ENCODE data around the gene UFC1. TPM values are rescaled to one million over a fixed set of nuclear protein-coding genes. Genes with fewer than 3 reads are reported as not detected.

UFC1 gene
- total and polyA plus RNA-seq, 2 experiments from 2014 or later = 57.5 to 77.0 TPM

DNA sequence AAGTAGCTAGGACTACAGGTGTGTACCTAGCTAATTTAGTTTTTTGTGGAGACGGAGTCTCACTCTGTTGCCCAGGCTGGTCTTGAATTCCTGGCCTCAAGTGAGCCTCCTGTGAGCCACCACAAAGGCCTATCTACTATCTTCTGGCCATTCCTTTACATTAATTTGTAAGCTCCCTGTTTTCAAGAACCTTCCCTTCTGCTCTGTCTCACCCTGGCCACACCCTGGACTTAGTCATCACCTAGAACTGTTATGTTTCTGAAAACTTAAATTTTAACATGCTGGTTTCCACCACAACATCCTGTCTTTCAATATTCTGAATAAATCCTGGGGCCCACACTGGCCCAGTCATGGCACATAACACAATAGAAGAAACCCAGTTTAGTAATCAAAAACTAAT is 28.4 kb downstream of the UFC1 start:
- Histone ChIP-seq H2AFZ (no peak overlapping the region), H4K20me1 (replicated peaks; ENCODE audit: insufficient read depth) (no peaks in the 10 kb centered on the region), H3K4me1 (ENCODE audit: insufficient read depth) (peaks cover 9% of the 10 kb centered on the region; the same call in 1 of the 2 replicates), H3K4me2 (no peak overlapping the region), H3K27ac (ENCODE audit: low read depth) (no peak overlapping the region), H3K9me2 (ENCODE audit: insufficient read depth) (no peaks in the 10 kb centered on the region), H3K27me3 (ENCODE audit: insufficient read depth) (no peaks in the 10 kb centered on the region), H3K36me3 (ENCODE audit: insufficient read depth) (no peaks in the 10 kb centered on the region), H3K79me2 (replicated peaks; ENCODE audit: insufficient read depth) (no peaks in the 10 kb centered on the region), H3F3A (replicated peaks; ENCODE audit: low read depth) (no peaks in the 10 kb centered on the region), H3K4me3 (no peak overlapping the region)
- H3K4me1 Mint-ChIP-seq = peaks cover 12% of the 10 kb centered on the region
- no peak for DNase-seq (ENCODE audit: low spot score)
- no peak overlapping the region for H3K27ac Mint-ChIP-seq
- no peaks in the 10 kb centered on the region for H3K9me3 Mint-ChIP-seq
- H3K4me3 Mint-ChIP-seq = no peak overlapping the region
- ATAC-seq = no peak
- TF ChIP-seq EZH2phosphoT487 (IDR thresholded peaks at IDR 0.05; ENCODE audit: unreplicated experiment) (no peak), ZNF114 (CRISPR knock-in tag; IDR thresholded peaks at IDR 0.05) (no peak), STAT1 (IDR thresholded peaks at IDR 0.05; ENCODE audit: unreplicated experiment) (no peak), ZNF331 (CRISPR knock-in tag; IDR thresholded peaks at IDR 0.05; ENCODE audit: low read depth) (no peak), JUNB (IDR thresholded peaks at IDR 0.05; ENCODE audit: unreplicated experiment) (no peak), POLR2AphosphoS5 (IDR thresholded peaks at IDR 0.05; ENCODE audit: low read depth) (no peak), CREB1 (CRISPR knock-in tag; IDR thresholded peaks at IDR 0.05; ENCODE audit: low read depth) (no peak), EZH2 (IDR thresholded peaks at IDR 0.05; ENCODE audit: low read depth, unreplicated experiment) (no peak), NANOG (IDR thresholded peaks at IDR 0.05; ENCODE audit: borderline replicate concordance) (no peak)
- TF ChIP-seq, protein P1, sequence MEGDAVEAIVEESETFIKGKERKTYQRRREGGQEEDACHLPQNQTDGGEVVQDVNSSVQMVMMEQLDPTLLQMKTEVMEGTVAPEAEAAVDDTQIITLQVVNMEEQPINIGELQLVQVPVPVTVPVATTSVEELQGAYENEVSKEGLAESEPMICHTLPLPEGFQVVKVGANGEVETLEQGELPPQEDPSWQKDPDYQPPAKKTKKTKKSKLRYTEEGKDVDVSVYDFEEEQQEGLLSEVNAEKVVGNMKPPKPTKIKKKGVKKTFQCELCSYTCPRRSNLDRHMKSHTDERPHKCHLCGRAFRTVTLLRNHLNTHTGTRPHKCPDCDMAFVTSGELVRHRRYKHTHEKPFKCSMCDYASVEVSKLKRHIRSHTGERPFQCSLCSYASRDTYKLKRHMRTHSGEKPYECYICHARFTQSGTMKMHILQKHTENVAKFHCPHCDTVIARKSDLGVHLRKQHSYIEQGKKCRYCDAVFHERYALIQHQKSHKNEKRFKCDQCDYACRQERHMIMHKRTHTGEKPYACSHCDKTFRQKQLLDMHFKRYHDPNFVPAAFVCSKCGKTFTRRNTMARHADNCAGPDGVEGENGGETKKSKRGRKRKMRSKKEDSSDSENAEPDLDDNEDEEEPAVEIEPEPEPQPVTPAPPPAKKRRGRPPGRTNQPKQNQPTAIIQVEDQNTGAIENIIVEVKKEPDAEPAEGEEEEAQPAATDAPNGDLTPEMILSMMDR (conservative IDR thresholded peaks at IDR 0.05; ENCODE audit: low read depth in 2 of 2) = no peak
- TF ChIP-seq, protein P2, sequence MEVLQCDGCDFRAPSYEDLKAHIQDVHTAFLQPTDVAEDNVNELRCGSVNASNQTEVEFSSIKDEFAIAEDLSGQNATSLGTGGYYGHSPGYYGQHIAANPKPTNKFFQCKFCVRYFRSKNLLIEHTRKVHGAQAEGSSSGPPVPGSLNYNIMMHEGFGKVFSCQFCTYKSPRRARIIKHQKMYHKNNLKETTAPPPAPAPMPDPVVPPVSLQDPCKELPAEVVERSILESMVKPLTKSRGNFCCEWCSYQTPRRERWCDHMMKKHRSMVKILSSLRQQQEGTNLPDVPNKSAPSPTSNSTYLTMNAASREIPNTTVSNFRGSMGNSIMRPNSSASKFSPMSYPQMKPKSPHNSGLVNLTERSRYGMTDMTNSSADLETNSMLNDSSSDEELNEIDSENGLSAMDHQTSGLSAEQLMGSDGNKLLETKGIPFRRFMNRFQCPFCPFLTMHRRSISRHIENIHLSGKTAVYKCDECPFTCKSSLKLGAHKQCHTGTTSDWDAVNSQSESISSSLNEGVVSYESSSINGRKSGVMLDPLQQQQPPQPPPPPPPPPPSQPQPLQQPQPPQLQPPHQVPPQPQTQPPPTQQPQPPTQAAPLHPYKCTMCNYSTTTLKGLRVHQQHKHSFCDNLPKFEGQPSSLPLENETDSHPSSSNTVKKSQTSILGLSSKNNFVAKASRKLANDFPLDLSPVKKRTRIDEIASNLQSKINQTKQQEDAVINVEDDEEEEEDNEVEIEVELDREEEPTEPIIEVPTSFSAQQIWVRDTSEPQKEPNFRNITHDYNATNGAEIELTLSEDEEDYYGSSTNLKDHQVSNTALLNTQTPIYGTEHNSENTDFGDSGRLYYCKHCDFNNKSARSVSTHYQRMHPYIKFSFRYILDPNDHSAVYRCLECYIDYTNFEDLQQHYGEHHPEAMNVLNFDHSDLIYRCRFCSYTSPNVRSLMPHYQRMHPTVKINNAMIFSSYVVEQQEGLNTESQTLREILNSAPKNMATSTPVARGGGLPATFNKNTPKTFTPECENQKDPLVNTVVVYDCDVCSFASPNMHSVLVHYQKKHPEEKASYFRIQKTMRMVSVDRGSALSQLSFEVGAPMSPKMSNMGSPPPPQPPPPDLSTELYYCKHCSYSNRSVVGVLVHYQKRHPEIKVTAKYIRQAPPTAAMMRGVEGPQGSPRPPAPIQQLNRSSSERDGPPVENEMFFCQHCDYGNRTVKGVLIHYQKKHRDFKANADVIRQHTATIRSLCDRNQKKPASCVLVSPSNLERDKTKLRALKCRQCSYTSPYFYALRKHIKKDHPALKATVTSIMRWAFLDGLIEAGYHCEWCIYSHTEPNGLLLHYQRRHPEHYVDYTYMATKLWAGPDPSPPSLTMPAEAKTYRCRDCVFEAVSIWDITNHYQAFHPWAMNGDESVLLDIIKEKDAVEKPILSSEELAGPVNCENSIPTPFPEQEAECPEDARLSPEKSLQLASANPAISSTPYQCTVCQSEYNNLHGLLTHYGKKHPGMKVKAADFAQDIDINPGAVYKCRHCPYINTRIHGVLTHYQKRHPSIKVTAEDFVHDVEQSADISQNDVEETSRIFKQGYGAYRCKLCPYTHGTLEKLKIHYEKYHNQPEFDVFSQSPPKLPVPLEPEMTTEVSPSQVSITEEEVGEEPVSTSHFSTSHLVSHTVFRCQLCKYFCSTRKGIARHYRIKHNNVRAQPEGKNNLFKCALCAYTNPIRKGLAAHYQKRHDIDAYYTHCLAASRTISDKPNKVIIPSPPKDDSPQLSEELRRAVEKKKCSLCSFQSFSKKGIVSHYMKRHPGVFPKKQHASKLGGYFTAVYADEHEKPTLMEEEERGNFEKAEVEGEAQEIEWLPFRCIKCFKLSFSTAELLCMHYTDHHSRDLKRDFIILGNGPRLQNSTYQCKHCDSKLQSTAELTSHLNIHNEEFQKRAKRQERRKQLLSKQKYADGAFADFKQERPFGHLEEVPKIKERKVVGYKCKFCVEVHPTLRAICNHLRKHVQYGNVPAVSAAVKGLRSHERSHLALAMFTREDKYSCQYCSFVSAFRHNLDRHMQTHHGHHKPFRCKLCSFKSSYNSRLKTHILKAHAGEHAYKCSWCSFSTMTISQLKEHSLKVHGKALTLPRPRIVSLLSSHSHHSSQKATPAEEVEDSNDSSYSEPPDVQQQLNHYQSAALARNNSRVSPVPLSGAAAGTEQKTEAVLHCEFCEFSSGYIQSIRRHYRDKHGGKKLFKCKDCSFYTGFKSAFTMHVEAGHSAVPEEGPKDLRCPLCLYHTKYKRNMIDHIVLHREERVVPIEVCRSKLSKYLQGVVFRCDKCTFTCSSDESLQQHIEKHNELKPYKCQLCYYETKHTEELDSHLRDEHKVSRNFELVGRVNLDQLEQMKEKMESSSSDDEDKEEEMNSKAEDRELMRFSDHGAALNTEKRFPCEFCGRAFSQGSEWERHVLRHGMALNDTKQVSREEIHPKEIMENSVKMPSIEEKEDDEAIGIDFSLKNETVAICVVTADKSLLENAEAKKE (CRISPR knock-in tag; IDR thresholded peaks at IDR 0.05) = no peak
- TF ChIP-seq, protein P3, sequence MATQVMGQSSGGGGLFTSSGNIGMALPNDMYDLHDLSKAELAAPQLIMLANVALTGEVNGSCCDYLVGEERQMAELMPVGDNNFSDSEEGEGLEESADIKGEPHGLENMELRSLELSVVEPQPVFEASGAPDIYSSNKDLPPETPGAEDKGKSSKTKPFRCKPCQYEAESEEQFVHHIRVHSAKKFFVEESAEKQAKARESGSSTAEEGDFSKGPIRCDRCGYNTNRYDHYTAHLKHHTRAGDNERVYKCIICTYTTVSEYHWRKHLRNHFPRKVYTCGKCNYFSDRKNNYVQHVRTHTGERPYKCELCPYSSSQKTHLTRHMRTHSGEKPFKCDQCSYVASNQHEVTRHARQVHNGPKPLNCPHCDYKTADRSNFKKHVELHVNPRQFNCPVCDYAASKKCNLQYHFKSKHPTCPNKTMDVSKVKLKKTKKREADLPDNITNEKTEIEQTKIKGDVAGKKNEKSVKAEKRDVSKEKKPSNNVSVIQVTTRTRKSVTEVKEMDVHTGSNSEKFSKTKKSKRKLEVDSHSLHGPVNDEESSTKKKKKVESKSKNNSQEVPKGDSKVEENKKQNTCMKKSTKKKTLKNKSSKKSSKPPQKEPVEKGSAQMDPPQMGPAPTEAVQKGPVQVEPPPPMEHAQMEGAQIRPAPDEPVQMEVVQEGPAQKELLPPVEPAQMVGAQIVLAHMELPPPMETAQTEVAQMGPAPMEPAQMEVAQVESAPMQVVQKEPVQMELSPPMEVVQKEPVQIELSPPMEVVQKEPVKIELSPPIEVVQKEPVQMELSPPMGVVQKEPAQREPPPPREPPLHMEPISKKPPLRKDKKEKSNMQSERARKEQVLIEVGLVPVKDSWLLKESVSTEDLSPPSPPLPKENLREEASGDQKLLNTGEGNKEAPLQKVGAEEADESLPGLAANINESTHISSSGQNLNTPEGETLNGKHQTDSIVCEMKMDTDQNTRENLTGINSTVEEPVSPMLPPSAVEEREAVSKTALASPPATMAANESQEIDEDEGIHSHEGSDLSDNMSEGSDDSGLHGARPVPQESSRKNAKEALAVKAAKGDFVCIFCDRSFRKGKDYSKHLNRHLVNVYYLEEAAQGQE (IDR thresholded peaks at IDR 0.05; ENCODE audit: unreplicated experiment) = no peak
- TF ChIP-seq, protein P4, sequence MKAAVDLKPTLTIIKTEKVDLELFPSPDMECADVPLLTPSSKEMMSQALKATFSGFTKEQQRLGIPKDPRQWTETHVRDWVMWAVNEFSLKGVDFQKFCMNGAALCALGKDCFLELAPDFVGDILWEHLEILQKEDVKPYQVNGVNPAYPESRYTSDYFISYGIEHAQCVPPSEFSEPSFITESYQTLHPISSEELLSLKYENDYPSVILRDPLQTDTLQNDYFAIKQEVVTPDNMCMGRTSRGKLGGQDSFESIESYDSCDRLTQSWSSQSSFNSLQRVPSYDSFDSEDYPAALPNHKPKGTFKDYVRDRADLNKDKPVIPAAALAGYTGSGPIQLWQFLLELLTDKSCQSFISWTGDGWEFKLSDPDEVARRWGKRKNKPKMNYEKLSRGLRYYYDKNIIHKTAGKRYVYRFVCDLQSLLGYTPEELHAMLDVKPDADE (IDR thresholded peaks at IDR 0.05) = no peak
- peaks cover 4% of the 10 kb centered on the region for H3K27me3 Mint-ChIP-seq (ENCODE audit: insufficient read depth, low read depth, poor library complexity)
- no peaks in the 10 kb centered on the region for H3K36me3 Mint-ChIP-seq (ENCODE audit: low read depth)
